DMS153 (cell line): ENCODE results near the gene C2orf92.

ENCODE experiments used
- DNase-seq: peaks from one replicate; lab custom pipeline; 2025; lab: John Stamatoyannopoulos, UW

Gene C2orf92

DNA sequence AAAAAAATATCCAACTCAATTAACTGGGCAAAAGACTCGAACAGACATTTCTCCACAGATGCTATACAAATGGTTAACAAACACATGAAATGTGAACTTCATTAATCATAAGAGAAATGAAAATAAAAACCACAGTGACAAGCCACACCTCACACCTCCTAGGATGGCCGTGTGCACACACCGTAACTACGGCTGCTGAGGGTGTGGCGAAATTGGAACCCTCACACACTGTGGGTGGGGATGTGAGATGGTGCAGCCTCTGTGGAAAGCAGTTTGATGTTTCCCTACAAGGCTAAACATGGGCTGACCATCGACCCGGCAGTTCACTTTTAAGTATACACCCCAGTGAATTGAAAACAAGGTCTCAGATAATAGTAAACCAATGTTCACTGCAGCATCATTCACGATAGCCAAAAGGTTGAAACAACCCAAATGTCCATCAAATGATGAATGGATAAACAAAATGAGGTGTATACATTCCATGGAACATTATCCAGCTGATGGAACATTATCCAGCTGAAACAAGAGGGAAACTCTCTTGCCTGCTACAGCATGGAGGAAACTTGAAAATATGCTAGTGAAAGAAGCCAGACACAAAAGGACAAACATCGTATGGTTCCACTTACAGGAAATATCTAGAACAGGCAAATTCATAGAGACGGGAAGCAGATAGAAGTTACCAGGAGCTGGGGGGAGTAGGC is 76.1 kb downstream of the C2orf92 start:
- no peak for DNase-seq

DNA sequence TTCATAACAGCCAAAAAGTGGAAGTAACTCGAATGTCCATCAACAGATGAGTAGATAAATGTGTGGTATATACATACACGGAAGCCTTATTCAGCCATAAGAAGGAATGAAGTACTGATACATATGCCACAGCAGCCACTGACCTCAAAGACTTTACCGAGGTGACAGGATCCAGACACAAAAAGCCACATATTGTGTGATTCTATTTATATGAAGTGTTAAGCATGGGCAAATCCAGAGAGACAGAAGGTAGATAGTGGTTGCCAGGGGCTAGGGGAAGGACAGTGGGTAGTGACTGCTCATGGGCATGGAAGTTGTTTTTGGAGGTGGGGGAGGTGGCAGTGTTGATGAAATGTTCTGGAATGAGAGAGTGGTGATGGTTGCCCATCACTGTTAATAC is 77.8 kb downstream of the C2orf92 start:
- DNase-seq, result no peak

DNA sequence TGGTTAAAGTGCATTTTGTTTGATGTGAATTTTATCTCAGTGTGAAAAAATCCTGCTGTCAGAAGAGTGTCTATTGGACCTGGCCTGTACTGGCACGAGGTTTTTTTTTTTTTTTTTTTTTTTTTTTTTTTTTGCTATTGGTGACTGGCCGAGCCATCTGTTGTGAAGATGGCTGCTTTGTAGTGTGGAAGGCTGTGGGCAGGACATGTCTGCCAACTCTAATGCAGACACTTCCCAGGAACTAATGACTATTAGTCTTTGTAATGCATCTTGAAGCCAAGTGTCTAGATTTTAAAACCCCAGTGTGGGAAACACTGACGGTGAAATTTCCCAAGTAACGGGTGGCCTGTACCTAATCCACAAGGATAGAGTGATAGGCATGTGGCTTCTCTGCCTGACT is 78.2 kb downstream of the C2orf92 start:
- DNase-seq, result no peak

DNA sequence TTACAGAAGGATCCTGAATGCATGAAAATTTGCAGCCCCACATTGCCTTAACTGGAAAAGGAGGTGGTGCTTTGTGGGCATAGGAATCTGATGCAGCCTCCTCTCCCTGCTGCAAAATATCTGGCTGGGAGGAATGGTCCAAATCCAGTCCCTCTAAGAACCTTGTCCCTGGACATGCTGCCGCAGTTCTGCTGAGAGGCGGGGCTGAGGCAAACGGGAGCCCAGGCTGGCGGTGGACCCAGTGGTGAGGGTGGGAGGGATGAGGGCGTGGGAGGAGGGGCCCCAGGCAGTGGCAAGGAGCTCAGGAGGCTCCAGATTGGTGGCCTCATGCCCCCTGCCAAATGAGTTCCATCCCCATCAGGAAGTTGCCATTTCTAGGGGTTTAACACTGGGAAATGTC is 80.1 kb downstream of the C2orf92 start:
- no peak for DNase-seq

DNA sequence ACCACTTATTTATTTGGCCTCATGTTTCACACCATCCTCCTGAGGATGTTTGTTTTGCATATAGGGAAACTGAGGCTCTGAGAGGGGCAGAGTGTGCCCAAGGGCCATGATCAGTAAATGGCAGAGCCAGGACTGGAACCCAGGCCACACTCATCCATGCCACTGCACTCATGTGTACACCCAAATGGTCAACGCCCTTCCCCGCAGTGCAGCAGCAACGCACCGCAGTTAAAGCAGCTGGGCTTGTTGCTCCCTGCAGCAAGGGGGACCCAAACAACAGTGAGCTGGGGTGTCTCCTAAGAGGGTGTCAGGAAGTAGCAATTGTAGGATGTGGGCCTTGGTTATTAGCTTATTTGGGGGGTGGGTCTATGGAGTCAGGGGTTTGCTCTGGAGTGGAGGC is 80.5 kb downstream of the C2orf92 start:
- DNase-seq, result no peak

DNA sequence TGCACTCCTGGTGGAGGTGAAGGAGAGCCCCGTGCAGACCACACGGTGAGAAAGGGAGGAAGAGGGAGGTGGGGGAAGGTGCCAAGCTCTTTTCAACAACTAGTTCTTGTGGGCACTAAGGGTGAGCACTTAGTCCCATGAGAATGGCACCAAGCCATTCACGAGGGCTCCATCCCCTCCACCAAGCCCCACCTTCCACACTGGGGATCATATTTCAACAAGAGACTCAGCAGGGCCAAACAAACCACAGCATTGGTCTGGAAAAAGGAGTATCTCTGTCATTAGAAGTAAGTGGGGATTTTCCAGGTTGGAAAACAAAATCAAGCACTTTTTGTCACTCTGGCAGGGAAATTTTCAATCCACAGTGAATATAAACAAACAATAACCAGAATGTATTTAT is 82.2 kb downstream of the C2orf92 start:
- peak; percentile 57 for DNase-seq
